Upper lobe of left lung (tissue), 4 donors: ENCODE data around the gene PCNX3.

ENCODE experiments used
- POLR2A ChIP-seq, 4 donors: fragments of 450-650 bp; IDR thresholded peaks; one replicate each; pipeline ENCODE4 v1.5.1; 2016 to 2017; ENCODE audit warnings: antibody characterized with exemption in 4 of 4, mild to moderate bottlenecking in 2 of 4
- TF ChIP-seq, protein P1 (sequence below), 6 experiments: fragments of 450-650 bp in 4 of 6; fragments of 200-600 bp in 2 of 6; sonication (generic) in 2 of 6; IDR thresholded peaks; one replicate each; pipeline ENCODE4 v1.5.1; 2016 to 2019; ENCODE audit warnings: antibody characterized with exemption in 6 of 6

GRCh38 chr11:65612691-65613090 lies 2.9 kb upstream of the PCNX3 start:
- TF ChIP-seq, protein P1, sequence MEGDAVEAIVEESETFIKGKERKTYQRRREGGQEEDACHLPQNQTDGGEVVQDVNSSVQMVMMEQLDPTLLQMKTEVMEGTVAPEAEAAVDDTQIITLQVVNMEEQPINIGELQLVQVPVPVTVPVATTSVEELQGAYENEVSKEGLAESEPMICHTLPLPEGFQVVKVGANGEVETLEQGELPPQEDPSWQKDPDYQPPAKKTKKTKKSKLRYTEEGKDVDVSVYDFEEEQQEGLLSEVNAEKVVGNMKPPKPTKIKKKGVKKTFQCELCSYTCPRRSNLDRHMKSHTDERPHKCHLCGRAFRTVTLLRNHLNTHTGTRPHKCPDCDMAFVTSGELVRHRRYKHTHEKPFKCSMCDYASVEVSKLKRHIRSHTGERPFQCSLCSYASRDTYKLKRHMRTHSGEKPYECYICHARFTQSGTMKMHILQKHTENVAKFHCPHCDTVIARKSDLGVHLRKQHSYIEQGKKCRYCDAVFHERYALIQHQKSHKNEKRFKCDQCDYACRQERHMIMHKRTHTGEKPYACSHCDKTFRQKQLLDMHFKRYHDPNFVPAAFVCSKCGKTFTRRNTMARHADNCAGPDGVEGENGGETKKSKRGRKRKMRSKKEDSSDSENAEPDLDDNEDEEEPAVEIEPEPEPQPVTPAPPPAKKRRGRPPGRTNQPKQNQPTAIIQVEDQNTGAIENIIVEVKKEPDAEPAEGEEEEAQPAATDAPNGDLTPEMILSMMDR (IDR thresholded peaks at IDR 0.05) = no peak
- no peak for TF ChIP-seq POLR2A (IDR thresholded peaks at IDR 0.05)
